Activated T-helper 2 cell treated with anti-CD3 and anti-CD28 coated beads, Interferon-gamma antibody, Interleukin-2, Interleukin-4, amounts not matched to agents 10 μg/mL and 5 μg/mL and 100 μg/mL, durations not matched to agents 14 hours and 24 hours and 36 hours (primary cell): ENCODE data around the gene NRP1. TPM values are rescaled to one million over a fixed set of nuclear protein-coding genes. Genes with fewer than 3 reads are reported as not detected.

Experiments
- DNase-seq: peaks from one replicate; pipeline ENCODE4 v3.0.0; 2021; ENCODE audit warnings: low spot score
- H3K27ac Mint-ChIP-seq: one replicate; pipeline ENCODE4 v1.8.0; 2021; ENCODE audit warnings: mixed read lengths
- H3K27me3 Mint-ChIP-seq: one replicate; pipeline ENCODE4 v1.8.0; 2021; ENCODE audit warnings: low read depth, mixed read lengths
- H3K36me3 Mint-ChIP-seq: one replicate; pipeline ENCODE4 v1.8.0; 2021; ENCODE audit warnings: low read depth, mixed read lengths
- H3K4me1 Mint-ChIP-seq: one replicate; pipeline ENCODE4 v1.8.0; 2021; ENCODE audit warnings: low read depth, mixed read lengths
- H3K4me3 Mint-ChIP-seq: one replicate; pipeline ENCODE4 v1.8.0; 2021; ENCODE audit warnings: low read depth, mild to moderate bottlenecking, moderate library complexity, mixed read lengths
- H3K9me3 Mint-ChIP-seq: one replicate; pipeline ENCODE4 v1.8.0; 2021; ENCODE audit warnings: mixed read lengths
- intact Hi-C: fragments of 100-400 bp; cut with micrococcal nuclease; formaldehyde crosslinking; loops from one replicate; pipeline ENCODE4 v1.15.1; 2023
- total RNA-seq: library from RNA; stranded (reverse); gene quantifications from 2 replicates; pipeline ENCODE4 v1.2.3, GENCODE V29; 2022

Gene NRP1
- total RNA-seq, 1 donor from 2014 or later: 6.1 TPM

- H3K27me3 Mint-ChIP-seq: peaks cover 48% of the 10 kb centered on the region
- intact Hi-C loops: no loop called here
- H3K27ac Mint-ChIP-seq: no peak overlapping the region
- no peaks in the 10 kb centered on the region for H3K36me3 Mint-ChIP-seq
- H3K4me1 Mint-ChIP-seq: peaks cover 5% of the 10 kb centered on the region
- peaks cover 6% of the 10 kb centered on the region for H3K9me3 Mint-ChIP-seq
- DNase-seq: no peak
- H3K4me3 Mint-ChIP-seq: no peak overlapping the region
These were observed 7.2 kb upstream of the NRP1 start for GRCh38 chr10:33341637-33342036.

- peaks cover 44% of the 10 kb centered on the region for H3K27me3 Mint-ChIP-seq
- intact Hi-C loops: loop anchor here (10.0 kb wide), 2 partner anchors 77 to 327 kb away; no protein-coding TSS in a partner anchor
- H3K4me3 Mint-ChIP-seq: peak overlapping the region; percentile 55
- no peak overlapping the region for H3K27ac Mint-ChIP-seq
- DNase-seq: no peak
- H3K4me1 Mint-ChIP-seq: peaks cover 19% of the 10 kb centered on the region
- H3K36me3 Mint-ChIP-seq: no peaks in the 10 kb centered on the region
- no peaks in the 10 kb centered on the region for H3K9me3 Mint-ChIP-seq
These were observed 3.0 kb upstream of the NRP1 start for GRCh38 chr10:33337326-33337957.

GRCh38 chr10:33336582-33337325 lies 2.3 kb upstream of the NRP1 start:
- Mint-ChIP-seq H3K9me3 (no peaks in the 10 kb centered on the region), H3K27me3 (peaks cover 49% of the 10 kb centered on the region), H3K4me1 (peaks cover 24% of the 10 kb centered on the region), H3K36me3 (no peaks in the 10 kb centered on the region), H3K4me3 (peak overlapping the region; percentile 55), H3K27ac (no peak overlapping the region)
- DNase-seq: no peak
- intact Hi-C loops: loop anchor here (10.0 kb wide), 2 partner anchors 78 to 328 kb away; no protein-coding TSS in a partner anchor

- Mint-ChIP-seq H3K4me3 (peak overlapping the region; percentile 50), H3K9me3 (no peaks in the 10 kb centered on the region), H3K4me1 (peaks cover 29% of the 10 kb centered on the region), H3K36me3 (no peaks in the 10 kb centered on the region), H3K27ac (no peak overlapping the region), H3K27me3 (peaks cover 57% of the 10 kb centered on the region)
- intact Hi-C loops: loop anchor here (1.0 to 10.0 kb wide), 4 partner anchors 27 to 329 kb away; no protein-coding TSS in a partner anchor
- DNase-seq: no peak
These were observed 1.5 kb upstream of the NRP1 start for GRCh38 chr10:33335801-33336581.

- Mint-ChIP-seq H3K27me3 (peaks cover 62% of the 10 kb centered on the region), H3K36me3 (no peaks in the 10 kb centered on the region), H3K9me3 (no peaks in the 10 kb centered on the region)
These were observed 1.0 kb upstream of the NRP1 start for GRCh38 chr10:33335551-33335800.

GRCh38 chr10:33334805-33335550 lies 511 bp upstream of the NRP1 start:
- Mint-ChIP-seq H3K9me3 (no peaks in the 10 kb centered on the region), H3K4me1 (peaks cover 35% of the 10 kb centered on the region), H3K27ac (no peak overlapping the region), H3K27me3 (peaks cover 67% of the 10 kb centered on the region), H3K4me3 (peak overlapping the region; percentile 86), H3K36me3 (no peaks in the 10 kb centered on the region)
- no peak for DNase-seq
- intact Hi-C loops: loop anchor here (1.0 to 10.0 kb wide), 4 partner anchors 28 to 330 kb away; no protein-coding TSS in a partner anchor

More at GRCh38 chr10:33335551-33335800, 1.0 kb upstream of the NRP1 start:
- H3K27ac Mint-ChIP-seq: no peak overlapping the region
- H3K4me1 Mint-ChIP-seq: peaks cover 33% of the 10 kb centered on the region
- H3K4me3 Mint-ChIP-seq: peak overlapping the region; percentile 50
- DNase-seq: no peak
- intact Hi-C loops: loop anchor here (1.0 to 10.0 kb wide), 4 partner anchors 28 to 329 kb away; no protein-coding TSS in a partner anchor

GRCh38 chr10:33333260-33334101 lies 986 bp downstream of the NRP1 start:
- H3K4me3 Mint-ChIP-seq: peak overlapping the region; percentile 86
- H3K4me1 Mint-ChIP-seq: peaks cover 35% of the 10 kb centered on the region
- no peaks in the 10 kb centered on the region for H3K9me3 Mint-ChIP-seq
- intact Hi-C loops: loop anchor here (2.0 to 10.0 kb wide), 3 partner anchors 43 to 331 kb away; no protein-coding TSS in a partner anchor
- no peaks in the 10 kb centered on the region for H3K36me3 Mint-ChIP-seq
- DNase-seq: peak; percentile 27
- peak overlapping the region; percentile 67 for H3K27ac Mint-ChIP-seq
- H3K27me3 Mint-ChIP-seq: peaks cover 61% of the 10 kb centered on the region

- DNase-seq: no peak
- H3K27ac Mint-ChIP-seq: no peak overlapping the region
- H3K9me3 Mint-ChIP-seq: no peaks in the 10 kb centered on the region
- H3K27me3 Mint-ChIP-seq: peaks cover 52% of the 10 kb centered on the region
- intact Hi-C loops: loop anchor here (10.0 kb wide), 2 partner anchors 82 to 332 kb away; no protein-coding TSS in a partner anchor
- H3K4me3 Mint-ChIP-seq: peak overlapping the region; percentile 86
- H3K4me1 Mint-ChIP-seq: peaks cover 35% of the 10 kb centered on the region
- H3K36me3 Mint-ChIP-seq: no peaks in the 10 kb centered on the region
These were observed 2.0 kb downstream of the NRP1 start for GRCh38 chr10:33332183-33333065.

GRCh38 chr10:33331379-33331694 lies 3.1 kb downstream of the NRP1 start:
- H3K27ac Mint-ChIP-seq: no peak overlapping the region
- no peaks in the 10 kb centered on the region for H3K9me3 Mint-ChIP-seq

GRCh38 chr10:33330543-33331378 lies 3.7 kb downstream of the NRP1 start:
- Mint-ChIP-seq H3K36me3 (no peaks in the 10 kb centered on the region), H3K27me3 (peaks cover 48% of the 10 kb centered on the region), H3K4me3 (peak overlapping the region; percentile 14), H3K27ac (no peak overlapping the region), H3K9me3 (no peaks in the 10 kb centered on the region), H3K4me1 (peaks cover 28% of the 10 kb centered on the region)
- DNase-seq: peak; percentile 59
- intact Hi-C loops: loop anchor here (1.0 to 10.0 kb wide), 4 partner anchors 78 to 334 kb away; no protein-coding TSS in a partner anchor

More at GRCh38 chr10:33331379-33331694, 3.1 kb downstream of the NRP1 start:
- H3K36me3 Mint-ChIP-seq: no peaks in the 10 kb centered on the region
- intact Hi-C loops: loop anchor here (2.0 to 10.0 kb wide), 3 partner anchors 79 to 333 kb away; no protein-coding TSS in a partner anchor
- DNase-seq: no peak
- peaks cover 30% of the 10 kb centered on the region for H3K4me1 Mint-ChIP-seq
- H3K4me3 Mint-ChIP-seq: peak overlapping the region; percentile 14
- peaks cover 47% of the 10 kb centered on the region for H3K27me3 Mint-ChIP-seq
